ENCODE data around the gene PIP4K2C.
A peak's percentile ranks its signal among the peaks of the same experiment; 100 is the strongest.
"Not testable (repeated sequence)": the region's sequence is repeated elsewhere in the genome, so short reads cannot be mapped to it uniquely, and the experiment has no call there.

The PIP4K2C gene

DNA sequence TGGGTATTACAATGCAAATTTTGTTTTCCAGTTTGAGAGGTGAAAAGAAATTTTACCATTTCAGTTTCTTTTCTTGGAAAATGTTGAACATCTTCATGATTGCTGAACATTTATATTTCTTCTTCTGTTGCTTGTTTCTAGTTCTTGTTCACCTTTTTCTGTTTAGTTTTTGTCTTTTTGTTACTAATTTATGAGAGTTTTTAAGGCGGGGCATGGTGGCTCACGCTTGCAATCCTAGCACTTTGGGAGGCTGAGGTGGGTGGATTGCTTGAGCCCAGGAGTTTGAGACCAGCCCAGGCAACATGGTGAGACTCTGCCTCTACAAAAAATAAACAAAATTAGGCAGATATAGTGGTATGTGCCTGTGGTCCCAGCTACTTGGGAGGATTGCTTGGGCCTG is 30.5 kb upstream of the PIP4K2C start:
- DNase-seq: no peak

DNA sequence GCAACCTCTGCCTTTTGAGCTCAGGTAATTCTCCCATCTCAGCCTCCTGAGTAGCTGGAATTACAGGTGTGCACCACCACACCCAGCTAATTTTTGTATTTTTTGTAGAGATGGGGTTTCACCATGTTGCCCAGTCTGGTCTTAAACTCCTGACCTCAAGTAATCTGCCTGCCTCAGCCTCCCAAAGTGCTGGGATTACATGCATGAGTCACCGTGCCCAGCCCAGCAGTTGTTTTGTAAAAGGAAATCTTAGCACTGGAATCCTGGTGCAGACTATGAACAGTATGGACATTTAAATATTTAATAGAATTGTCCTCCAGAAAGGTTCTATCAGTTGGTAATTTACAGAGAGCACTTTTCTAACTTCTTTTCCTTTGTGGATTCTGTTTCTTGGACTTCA is 29.9 kb upstream of the PIP4K2C start:
- not testable (repeated sequence) for DNase-seq

DNA sequence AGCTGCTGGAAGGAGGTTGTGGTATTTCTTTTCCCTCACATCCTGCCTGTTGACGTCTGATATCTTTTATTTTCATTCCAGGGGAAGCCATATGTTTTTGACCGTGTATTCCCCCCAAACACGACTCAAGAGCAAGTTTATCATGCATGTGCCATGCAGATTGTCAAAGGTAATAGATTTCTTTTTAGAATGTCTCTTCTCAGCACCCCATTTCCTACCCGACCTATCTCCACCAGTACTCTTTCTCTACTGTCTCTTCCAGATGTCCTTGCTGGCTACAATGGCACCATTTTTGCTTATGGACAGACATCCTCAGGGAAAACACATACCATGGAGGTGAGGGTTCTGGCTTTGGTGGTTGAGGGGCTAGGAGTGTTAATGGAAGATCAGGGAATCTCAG is 27.6 kb upstream of the PIP4K2C start:
- DNase-seq: no peak

DNA sequence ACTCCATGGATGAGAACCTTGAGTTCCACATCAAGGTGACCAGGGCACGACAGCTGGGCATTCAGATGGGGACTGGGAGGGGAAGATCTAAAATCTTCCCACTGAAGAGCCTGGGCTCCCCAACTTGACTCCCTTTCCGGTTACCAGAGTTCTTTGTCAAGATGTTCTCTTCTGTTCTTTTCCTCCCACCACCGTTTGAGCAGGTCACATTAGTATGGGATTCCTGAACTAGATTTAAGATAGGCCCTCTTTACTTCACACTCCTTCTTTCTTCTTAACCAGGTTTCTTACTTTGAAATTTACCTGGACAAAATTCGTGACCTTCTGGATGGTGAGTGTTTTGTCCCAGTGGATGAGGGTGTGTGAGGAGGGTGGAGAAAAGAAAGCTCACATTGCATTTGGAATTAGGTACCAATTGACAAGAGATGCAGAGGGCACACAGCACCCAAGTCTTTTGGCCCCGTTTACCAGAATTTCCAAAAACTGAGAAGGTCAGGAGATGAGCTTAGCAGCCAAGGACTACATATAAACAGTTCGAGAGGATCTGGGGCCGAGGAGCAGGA is 26.7 kb upstream of the PIP4K2C start:
- no peak for DNase-seq

DNA sequence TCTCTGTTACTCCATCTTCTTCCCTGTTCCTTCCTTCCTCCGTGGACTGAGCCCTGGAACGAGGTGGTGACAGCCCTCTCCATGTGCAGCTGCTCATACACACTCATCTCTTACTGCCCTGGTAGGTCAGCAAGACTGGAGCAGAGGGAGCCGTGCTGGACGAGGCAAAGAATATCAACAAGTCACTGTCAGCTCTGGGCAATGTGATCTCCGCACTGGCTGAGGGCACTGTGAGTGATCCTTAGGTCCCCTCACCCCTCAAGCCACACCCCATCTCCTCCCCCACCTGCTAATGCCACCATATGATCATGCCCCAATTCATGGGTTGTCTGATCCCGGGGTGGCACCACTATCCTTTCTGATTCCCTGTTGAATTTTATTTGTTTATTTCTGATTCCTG is 22.2 kb upstream of the PIP4K2C start:
- no peak for DNase-seq

DNA sequence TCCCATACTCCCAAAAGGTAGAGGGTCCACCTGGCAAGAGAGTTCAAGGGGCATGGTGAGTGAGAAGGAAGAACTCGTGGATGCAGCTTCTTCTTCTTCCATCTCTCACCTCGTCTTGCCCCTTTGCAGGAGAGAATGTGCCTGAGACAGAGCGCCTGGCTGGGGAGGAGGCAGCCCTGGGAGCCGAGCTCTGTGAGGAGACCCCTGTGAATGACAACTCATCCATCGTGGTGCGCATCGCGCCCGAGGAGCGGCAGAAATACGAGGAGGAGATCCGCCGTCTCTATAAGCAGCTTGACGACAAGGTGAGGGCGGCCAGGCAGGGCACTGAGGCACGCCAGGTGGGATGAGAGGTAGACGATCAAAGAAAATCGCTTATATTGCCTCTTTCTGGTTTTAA is 21.1 kb upstream of the PIP4K2C start:
- DNase-seq: no peak

DNA sequence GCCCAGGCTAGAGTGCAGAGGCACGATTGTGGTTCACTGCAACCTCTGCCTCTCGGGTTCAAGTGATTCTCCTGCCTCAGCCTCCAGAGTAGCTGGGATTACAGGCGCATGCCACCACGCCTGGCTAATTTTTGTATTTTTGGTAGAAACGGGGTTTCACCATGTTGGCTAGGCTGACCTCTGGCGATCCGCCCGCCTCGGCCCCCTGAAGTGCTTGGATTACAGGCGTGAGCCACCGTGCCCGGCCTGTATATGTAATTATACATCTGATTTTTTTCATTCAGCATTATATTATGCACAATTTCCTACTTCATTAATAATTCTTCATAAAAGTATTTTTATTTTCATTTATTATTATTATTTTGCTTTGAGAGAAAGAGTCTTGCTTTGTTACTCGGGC is 20.6 kb upstream of the PIP4K2C start:
- DNase-seq: not testable (repeated sequence)

DNA sequence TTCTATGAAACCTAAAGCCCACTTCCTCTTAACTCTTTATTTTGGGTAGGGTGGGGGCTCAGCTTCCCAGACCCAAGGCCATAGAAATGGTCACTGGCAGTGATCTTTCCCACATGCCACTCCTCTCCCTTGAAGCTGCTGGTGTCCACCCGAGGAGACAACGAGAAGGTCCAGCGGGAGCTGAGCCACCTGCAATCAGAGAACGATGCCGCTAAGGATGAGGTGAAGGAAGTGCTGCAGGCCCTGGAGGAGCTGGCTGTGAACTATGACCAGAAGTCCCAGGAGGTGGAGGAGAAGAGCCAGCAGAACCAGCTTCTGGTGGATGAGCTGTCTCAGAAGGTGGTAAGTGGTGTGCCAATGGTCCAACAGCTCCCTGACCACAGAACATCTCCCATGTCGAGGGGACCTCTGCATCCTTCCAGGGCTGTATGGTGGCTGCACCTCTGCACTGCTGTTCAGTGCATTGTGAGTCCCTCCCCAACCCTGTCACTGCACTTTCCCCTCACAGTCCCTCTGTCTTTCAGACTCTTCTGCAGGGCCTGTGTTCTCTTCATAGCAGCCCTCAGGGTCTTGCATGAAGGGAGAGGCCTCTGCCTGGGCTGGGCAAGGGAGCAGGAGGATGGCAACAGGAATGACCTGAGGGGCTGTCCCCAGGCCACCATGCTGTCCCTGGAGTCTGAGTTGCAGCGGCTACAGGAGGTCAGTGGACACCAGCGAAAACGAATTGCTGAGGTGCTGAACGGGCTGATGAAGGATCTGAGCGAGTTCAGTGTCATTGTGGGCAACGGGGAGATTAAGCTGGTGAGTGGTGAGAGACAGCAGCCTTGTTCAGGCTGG is 18.8 kb upstream of the PIP4K2C start:
- no peak for DNase-seq

DNA sequence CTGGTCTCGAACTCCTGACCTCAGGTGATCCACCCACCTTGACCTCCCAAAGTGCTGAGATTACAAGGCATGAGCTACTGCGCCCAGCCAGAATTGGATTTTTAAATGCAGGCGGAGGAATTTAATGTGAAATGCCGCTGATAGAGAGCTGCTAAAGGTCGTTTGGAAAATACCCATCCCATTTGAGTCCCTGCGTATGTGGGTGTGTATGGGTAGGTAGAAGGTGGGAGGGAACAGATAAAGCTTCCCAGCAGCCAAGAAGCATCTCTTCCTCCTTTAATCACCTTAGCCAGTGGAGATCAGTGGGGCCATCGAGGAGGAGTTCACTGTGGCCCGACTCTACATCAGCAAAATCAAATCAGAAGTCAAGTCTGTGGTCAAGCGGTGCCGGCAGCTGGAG is 16.2 kb upstream of the PIP4K2C start:
- no peak for DNase-seq

DNA sequence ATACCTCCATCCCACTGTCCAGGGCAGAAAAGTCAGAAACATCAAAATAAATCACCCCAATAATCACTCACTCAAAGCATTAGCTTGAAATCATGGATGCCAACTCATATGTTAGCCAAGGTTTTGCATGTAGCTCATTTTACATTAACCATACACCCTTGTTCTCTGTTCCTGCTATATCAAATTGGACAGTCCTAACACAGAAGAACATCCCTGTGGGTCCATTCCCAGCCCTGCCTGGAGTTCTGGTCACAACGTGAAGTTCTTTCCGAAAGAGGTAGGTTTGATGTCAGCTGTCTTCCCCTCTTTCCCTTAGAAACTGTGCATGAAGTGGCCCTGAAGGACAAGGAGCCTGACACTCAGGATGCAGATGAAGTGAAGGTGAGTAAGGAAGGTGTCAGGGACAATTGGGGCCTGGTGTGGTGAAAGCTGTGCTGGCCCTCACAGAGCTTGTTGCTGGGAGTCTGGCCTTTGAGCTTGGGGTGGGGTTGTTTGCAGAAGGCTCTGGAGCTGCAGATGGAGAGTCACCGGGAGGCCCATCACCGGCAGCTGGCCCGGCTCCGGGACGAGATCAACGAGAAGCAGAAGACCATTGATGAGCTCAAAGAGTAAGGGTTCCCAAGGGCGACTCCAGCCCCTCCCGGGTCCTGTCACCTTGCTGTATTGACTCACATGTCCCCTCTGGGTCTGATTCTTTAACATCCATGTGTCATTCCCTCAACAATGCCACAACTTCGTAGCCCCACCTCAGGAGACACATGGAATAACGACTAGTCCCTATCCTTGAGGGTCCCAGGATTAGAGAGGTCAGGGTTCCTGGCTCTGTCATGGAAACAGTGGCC is 15.0 kb upstream of the PIP4K2C start:
- no peak for DNase-seq

DNA sequence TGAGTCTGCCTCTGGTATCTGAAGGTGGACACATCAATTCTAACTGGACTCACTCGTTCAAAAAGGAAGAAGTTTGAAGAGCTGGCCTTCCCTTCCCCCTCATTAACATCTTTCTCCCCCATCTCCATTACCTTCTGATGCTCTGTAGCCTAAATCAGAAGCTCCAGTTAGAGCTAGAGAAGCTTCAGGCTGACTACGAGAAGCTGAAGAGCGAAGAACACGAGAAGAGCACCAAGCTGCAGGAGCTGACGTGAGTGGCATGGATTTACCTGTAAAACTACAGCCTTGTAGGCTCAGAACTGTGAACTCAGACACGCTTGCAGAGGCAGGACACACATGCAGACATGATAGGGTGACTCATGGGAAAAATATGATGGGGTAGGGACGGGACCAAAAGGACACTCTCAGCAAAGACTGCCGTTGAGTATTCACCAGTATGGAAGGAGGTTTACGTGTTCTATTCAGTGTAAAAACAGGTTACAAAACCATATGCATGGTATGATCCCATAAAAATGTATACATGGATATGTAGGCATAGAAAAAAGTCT is 14.3 kb upstream of the PIP4K2C start:
- DNase-seq: no peak

DNA sequence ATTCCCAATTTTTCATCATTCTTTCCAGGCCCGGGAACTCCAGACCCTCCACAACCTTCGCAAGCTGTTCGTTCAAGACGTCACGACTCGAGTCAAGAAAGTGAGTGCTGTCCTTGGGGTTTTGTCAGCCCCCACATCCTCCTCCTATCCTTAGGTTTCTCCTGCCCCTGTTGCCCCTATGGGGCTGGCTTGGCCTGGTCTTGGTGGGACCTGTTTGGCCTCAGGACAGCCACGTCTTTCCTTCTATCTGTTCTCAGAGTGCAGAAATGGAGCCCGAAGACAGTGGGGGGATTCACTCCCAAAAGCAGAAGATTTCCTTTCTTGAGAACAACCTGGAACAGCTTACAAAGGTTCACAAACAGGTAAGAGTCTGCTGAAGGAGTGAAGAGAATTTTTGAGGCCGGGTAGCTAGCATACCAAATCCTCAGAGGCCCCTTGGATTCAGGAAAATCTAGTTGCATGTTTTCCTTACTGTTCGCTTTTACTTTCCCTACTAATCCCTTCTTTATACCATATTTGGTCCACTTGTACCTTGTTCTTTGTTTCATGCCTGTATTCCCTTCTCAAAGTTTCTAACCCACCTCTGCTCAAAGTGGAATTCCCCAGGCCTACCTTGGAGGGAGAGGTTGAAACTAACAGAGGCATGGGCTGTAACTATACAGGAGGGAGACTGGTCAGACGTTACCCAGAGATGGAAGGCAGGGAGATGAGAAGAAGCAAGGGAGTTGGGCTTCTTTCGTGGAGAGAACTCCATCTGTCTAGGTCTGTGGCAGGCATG is 12.8 kb upstream of the PIP4K2C start:
- no peak for DNase-seq

DNA sequence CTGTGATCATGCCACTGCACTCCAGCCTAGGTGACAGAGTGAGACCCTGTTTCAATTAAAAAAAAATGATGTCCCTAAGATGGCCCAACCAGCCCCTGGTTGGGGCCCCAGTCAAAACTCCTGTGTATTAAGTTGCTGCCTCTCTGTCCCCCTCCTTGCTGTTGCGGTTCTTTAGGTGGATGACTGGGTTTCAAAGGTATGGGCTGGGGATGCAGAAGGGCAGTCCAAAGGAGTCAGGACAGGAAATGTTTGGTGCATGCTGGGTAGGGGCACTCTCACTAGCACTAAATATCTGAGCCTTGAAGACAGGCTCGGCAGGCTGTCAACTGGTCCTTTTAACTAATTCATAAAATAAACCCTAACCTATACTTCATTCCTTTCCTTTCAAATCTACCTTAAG is 12.0 kb upstream of the PIP4K2C start:
- no peak for DNase-seq

DNA sequence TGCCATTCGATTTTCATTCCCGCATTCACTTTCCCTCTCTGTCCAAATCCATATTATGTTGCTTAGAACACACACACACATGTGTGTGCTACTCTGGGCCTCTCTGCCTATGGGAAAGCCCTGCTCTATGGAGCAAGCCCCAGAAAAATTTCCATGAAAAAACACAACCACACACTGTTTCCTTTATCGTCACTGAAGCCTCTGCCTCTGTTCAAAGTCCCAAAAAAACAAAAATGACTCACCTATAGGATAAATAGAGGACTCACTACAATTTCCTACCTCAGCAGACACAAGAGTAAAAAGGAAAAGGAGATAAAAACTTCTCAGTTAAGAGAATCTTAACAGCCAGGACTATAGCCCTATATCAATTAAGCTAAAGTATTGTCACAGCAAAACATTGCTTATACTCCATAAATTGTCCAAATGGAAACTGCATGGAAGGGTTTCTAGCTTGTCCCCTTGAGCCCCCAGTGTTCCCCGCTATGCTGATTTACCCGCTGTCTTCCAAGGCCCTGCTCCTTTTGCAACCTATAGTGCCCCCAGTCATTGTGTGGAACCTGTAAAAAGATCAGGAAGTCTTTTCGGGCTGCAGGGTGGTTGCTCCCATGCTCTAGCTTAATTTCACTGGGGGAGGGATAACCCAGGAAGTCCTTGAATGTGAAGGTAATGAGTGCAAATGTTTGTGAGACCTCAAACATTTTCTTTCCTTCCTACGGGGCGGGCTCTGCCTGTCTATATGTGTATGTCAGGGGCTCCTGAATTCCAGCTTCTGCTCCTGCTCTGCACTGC is 11.1 kb upstream of the PIP4K2C start:
- no peak for DNase-seq

DNA sequence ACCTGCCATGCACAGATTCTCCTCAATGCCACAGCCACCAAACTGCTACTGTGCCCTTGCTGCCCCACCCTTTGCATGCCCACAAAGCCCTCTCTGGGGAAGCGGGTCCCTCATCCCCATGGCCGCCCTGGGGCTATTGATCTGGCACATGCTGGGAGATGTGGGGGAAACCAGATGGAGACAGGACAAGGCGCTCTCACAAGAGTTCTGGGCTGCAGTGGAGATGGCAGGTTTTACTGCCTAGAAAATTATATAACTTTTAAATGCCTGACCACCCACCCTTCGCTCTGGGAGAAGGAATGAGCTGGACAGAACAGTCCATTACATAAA is 10.6 kb upstream of the PIP4K2C start:
- DNase-seq: no peak

DNA sequence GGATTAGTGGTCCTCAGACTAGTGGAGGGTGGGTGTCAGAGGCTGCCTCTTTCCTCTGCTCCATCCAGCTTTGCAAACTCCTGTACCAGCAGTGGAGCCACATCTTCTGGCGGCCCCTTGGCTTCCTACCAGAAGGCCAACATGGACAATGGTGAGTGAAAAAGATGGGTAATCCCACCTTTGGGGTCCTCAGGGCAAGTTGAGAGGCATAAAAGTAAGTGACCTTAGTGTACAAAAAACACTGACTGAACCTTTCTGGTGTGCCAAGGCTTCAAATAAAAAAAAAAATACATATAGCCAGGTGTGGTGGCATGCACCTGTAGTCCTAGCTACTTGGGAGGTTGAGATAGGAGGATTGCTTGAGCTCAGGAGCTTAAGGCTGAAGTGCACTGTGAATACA is 9.2 kb upstream of the PIP4K2C start:
- DNase-seq: no peak

DNA sequence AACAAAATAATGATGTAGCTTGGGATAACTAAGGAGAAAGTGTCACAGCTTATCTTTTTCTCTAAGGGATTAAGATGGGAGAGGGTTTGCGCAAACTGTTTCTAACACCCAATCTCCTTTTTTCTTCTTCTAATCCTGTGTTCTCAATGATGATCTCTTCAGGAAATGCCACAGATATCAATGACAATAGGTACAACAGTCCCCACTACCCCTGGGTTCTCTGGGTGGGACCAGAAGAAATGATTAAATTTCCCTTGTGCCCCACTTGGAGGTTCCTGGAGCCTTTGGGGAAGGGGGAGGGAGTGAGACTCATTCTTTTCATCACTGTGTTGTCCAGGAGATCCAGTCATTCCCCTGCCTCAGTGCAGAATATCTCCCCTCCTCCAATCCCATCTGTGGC is 8.6 kb upstream of the PIP4K2C start:
- DNase-seq: no peak

DNA sequence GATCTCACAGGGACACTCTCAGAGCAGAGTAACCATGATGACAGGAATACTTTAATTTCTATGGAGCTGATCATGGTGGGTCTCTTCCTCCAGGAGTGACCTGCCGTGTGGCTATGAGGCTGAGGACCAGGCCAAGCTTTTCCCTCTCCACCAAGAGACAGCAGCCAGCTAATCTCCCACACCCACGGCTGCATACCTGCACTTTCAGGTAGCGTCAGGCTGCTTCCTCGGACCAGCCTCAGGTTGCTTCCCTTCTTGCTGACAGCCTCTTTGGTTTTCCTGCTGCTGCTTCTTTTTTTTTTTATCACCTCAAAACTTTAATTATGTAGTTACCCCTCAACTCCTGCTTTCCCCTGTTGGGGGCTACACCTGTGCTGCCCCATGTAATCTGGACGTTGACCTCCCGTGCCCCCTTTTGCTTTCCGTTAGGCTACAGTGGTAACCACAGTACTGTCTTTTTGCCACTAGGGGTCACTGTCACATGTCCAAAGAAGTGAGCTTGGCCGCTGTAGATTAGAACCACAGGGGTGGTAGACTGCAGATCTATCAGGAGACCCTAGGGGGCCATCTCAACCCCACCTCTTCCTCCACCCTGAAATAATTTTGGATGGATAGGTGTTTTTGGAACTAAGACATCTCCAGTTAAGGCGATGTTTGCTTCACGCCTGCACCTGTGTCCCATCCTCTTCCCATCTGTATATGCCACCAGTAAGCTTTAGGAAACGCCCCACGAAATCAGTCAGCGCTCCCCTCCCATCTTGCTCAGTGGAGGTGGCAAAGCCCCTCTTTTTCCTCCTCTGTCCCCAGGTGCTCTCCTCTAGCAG is 7.8 kb upstream of the PIP4K2C start:
- peak; percentile 42 for DNase-seq

DNA sequence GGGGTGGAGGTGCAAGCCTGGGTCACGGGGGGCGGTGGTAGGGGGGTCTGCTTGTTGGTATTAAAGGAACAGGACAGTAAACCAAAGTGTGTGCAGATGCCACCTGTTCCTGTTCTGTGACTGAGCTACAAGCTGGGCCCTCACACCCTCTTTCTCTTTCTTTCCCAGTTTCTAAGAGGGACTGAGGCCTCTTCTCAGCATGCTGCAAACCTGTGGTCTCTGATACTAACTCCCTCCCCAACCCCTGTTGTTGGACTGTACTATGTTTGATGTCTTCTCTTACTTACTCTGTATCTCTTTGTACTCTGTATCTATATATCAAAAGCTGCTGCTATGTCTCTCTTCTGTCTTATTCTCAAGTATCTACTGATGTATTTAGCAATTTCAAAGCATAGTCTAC is 6.9 kb upstream of the PIP4K2C start:
- no peak for DNase-seq

DNA sequence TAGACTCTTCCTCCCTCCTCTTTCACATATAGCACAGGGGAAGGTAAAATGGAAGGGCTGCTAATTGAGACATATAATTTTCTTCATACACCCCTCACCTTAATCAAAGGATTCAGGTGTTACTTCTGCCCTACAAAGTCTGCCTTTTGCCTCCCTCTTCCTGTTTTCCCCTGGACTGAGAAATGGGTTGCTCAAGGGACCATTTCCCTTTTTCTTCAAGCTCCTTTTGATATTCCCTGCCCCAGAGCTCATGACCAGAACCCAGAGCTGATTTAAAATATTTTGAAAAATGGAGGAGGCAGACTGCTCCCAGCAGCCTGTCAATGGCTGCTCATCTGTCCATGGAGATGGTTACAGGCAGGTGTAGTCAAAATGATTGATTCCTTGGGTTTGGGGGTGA is 6.3 kb upstream of the PIP4K2C start:
- no peak for DNase-seq

DNA sequence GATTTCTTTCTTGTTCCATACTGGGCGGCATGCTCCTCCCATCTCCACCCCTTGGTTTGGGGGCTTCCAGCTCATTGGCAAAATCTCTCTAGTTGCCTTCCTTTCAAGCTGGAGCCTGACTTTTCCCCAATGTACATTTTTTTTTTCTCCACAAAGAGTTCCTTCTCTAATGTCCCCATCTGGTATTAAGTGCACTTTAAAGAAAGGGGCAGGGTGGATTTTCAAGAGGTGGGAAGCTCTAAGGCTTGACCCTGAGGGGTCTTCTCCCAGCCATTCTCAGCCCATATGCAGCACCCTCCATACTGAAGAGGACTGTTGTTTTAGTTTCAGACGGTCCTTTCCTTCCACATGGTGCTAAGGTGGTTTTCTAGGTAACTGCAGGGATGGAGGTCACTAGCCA is 5.8 kb upstream of the PIP4K2C start:
- DNase-seq: no peak

All from NCI-H1436 treated with DMSO at 0.1 percent for 48 hours (cell line).